SH-SY5Y (cell line): Measurements from ENCODE around the gene FBXW5.

Experiments
- GATA2 ChIP-seq: IDR thresholded peaks from 2 replicates; pipeline ENCODE4 v1.6.1; 2011; ENCODE audit warnings: mild to moderate bottlenecking, low read depth, low read length
- GATA3 ChIP-seq: IDR thresholded peaks from 2 replicates; pipeline ENCODE4 v1.6.1; 2011; ENCODE audit warnings: low read depth, mild to moderate bottlenecking, low read length, moderate library complexity

GRCh38 chr9:136961279-136962065 lies 16.9 kb upstream of the FBXW5 start:
- no peak for TF ChIP-seq GATA2
- no peak for TF ChIP-seq GATA3
